Measurements from ENCODE around the gene KCTD19. TPM values are rescaled to one million over a fixed set of nuclear protein-coding genes. Genes with fewer than 3 reads are reported as not detected.

Gene KCTD19
- total RNA-seq, 1 experiment from 2014 or later = 1.1 TPM

GRCh38 chr16:67248401-67249177, 78.0 kb downstream of the KCTD19 start, which contains the start of gene SLC9A5:
SLC9A5 (plus strand) TSS chr16:67248979; CDS start chr16:67249015, 36 bp downstream.
- Mint-ChIP-seq H3K4me1 (peaks cover 31% of the 10 kb centered on the region), H3K9me3 (no peaks in the 10 kb centered on the region), H3K36me3 (no peaks in the 10 kb centered on the region), H3K4me3 (peak within 1 kb of the TSS; percentile 89), H3K27ac (peak within 1 kb of the TSS; percentile 80), H3K27me3 (ENCODE audit: low read depth) (peaks cover 40% of the 10 kb centered on the region)
- ChIA-PET POLR2A (interaction anchor here (1.3 to 3.2 kb wide), 3 partner anchors 11 to 22 kb away, joined by 5 to 26 read pairs (median 18); partner anchors contain the start of gene TMEM208), CTCF (interaction anchor here (0.7 to 5.0 kb wide), 14 partner anchors 12 to 295 kb away, joined by 3 to 57 read pairs (median 14); partner anchors contain the start of genes ELMO3, KCTD19 and LRRC36)
- peak; percentile 53 for DNase-seq (ENCODE audit: low spot score)
- no peak for ATAC-seq
- TF ChIP-seq ZNF416 (CRISPR knock-in tag; IDR thresholded peaks at IDR 0.05) (0 out of 2 replicates have a peak, but pooled peaks have one; percentile 35), ZNF423 (CRISPR knock-in tag; IDR thresholded peaks at IDR 0.05) (no peak), ZNF425 (CRISPR knock-in tag; conservative IDR thresholded peaks at IDR 0.05) (no peak), MAX (CRISPR knock-in tag; IDR thresholded peaks at IDR 0.05) (no peak; the same call in 1 of the 2 replicates), SP1 (CRISPR knock-in tag; conservative IDR thresholded peaks at IDR 0.05) (0 out of 2 replicates have a peak, but pooled peaks have one; percentile 38), SMAD3 (CRISPR knock-in tag; IDR thresholded peaks at IDR 0.05; ENCODE audit: borderline replicate concordance) (no peak), FOXP4 (CRISPR knock-in tag; IDR thresholded peaks at IDR 0.05) (0 out of 2 replicates have a peak, but pooled peaks have one; percentile 24), AFF4 (CRISPR knock-in tag; IDR thresholded peaks at IDR 0.05; ENCODE audit: borderline replicate concordance) (no peak), FOXK1 (CRISPR knock-in tag; IDR thresholded peaks at IDR 0.05) (0 out of 2 replicates have a peak, but pooled peaks have one; percentile 25), HMGA2 (CRISPR knock-in tag; IDR thresholded peaks at IDR 0.05) (no peak), HMGXB4 (CRISPR knock-in tag; IDR thresholded peaks at IDR 0.05) (peak; percentile 45; the same call in 1 of the 2 replicates), ZNF138 (CRISPR knock-in tag; conservative IDR thresholded peaks at IDR 0.05) (no peak), ZNF232 (CRISPR knock-in tag; IDR thresholded peaks at IDR 0.05) (peak; percentile 38; the same call in 1 of the 2 replicates), ZNF263 (CRISPR knock-in tag; IDR thresholded peaks at IDR 0.05; ENCODE audit: low read depth) (no peak), USF2 (CRISPR knock-in tag; IDR thresholded peaks at IDR 0.05) (peak; percentile 60), ZNF532 (CRISPR knock-in tag; IDR thresholded peaks at IDR 0.05; ENCODE audit: borderline replicate concordance) (no peak), ATF3 (CRISPR knock-in tag; conservative IDR thresholded peaks at IDR 0.05) (no peak), OVOL2 (CRISPR knock-in tag; IDR thresholded peaks at IDR 0.05; ENCODE audit: borderline replicate concordance) (no peak)

All from WTC11 (cell line).